GM23248 (cell line): ENCODE measurements around the gene CLEC3B.

Source experiments
- EZH2 ChIP-seq: fragments of 200-600 bp; sonication (generic); IDR thresholded peaks from 2 replicates; pipeline ENCODE4 v1.6.1; 2018; ENCODE audit warnings: antibody characterized with exemption, mild to moderate bottlenecking; ENCODE audit not compliant: insufficient read depth, poor library complexity, severe bottlenecking
- EZH2phosphoT487 ChIP-seq: fragments of 200-600 bp; sonication (generic); IDR thresholded peaks from 2 replicates; pipeline ENCODE4 v1.6.1; 2018; ENCODE audit warnings: antibody characterized with exemption, moderate library complexity, mild to moderate bottlenecking, low read depth; ENCODE audit not compliant: insufficient read depth

GRCh38 chr3:45029661-45030060, 3.6 kb downstream of the CLEC3B start:
- TF ChIP-seq EZH2 (no peak), EZH2phosphoT487 (no peak)
